HepG2 (cell line): ENCODE results near the gene EIF5A. TPM values are rescaled to one million over a fixed set of nuclear protein-coding genes. Genes with fewer than 3 reads are reported as not detected.

Source experiments
- ADNP ChIP-seq: sonication (generic); formaldehyde crosslinking; IDR thresholded peaks from 2 replicates; pipeline ENCODE4 v1.4.0; 2020; ENCODE audit warnings: missing genetic modification reagents
- BCL6 ChIP-seq: IDR thresholded peaks from 2 replicates; pipeline ENCODE4 v1.6.1; 2016; ENCODE audit warnings: missing genetic modification reagents, missing compliant biosample characterization
- DMAP1 ChIP-seq: IDR thresholded peaks from 2 replicates; pipeline ENCODE4 v1.6.1; 2016
- HDAC1 ChIP-seq: sonication (generic); formaldehyde crosslinking; IDR thresholded peaks from 2 replicates; pipeline ENCODE4 v1.5.1; 2020; ENCODE audit warnings: mild to moderate bottlenecking, missing genetic modification reagents
- KDM5B ChIP-seq: sonication (generic); formaldehyde crosslinking; IDR thresholded peaks from 2 replicates; pipeline ENCODE4 v1.4.0; 2020; ENCODE audit warnings: missing genetic modification reagents, mild to moderate bottlenecking, borderline replicate concordance
- KMT2B ChIP-seq: IDR thresholded peaks from 2 replicates; pipeline ENCODE4 v1.6.1; 2016; ENCODE audit warnings: missing genetic modification reagents, missing compliant biosample characterization
- MXD1 ChIP-seq: sonication (generic); formaldehyde crosslinking; IDR thresholded peaks from 2 replicates; pipeline ENCODE4 v1.4.0; 2020; ENCODE audit warnings: mild to moderate bottlenecking, missing genetic modification reagents
- POGZ ChIP-seq: sonication (generic); formaldehyde crosslinking; IDR thresholded peaks from 2 replicates; pipeline ENCODE4 v1.4.0; 2020; ENCODE audit warnings: mild to moderate bottlenecking, missing genetic modification reagents
- RBM22 ChIP-seq: fragments of 200-400 bp; formaldehyde crosslinking; optimal IDR thresholded peaks from 2 replicates; pipeline ENCODE3; 2017; ENCODE audit warnings: mild to moderate bottlenecking, low read length, moderate library complexity
- SALL1 ChIP-seq: sonication (generic); formaldehyde crosslinking; IDR thresholded peaks from 2 replicates; pipeline ENCODE4 v1.8.0; 2022; ENCODE audit warnings: mild to moderate bottlenecking, missing genetic modification reagents
- TRIM24 ChIP-seq: sonication (generic); formaldehyde crosslinking; IDR thresholded peaks from 2 replicates; pipeline ENCODE4 v1.8.0; 2022; ENCODE audit warnings: mild to moderate bottlenecking, missing genetic modification reagents
- ZNF143 ChIP-seq: sonication (generic); formaldehyde crosslinking; IDR thresholded peaks from 2 replicates; pipeline ENCODE4 v1.4.0; 2020; ENCODE audit warnings: missing genetic modification reagents
- ZNF260 ChIP-seq: sonication (generic); formaldehyde crosslinking; IDR thresholded peaks from 2 replicates; pipeline ENCODE4 v1.4.0; 2020; ENCODE audit warnings: missing genetic modification reagents, low read depth, mild to moderate bottlenecking, borderline replicate concordance
- ZNF264 ChIP-seq: sonication (generic); formaldehyde crosslinking; IDR thresholded peaks from 2 replicates; pipeline ENCODE4 v1.4.0; 2020; ENCODE audit warnings: missing genetic modification reagents
- ZNF275 ChIP-seq: sonication (generic); formaldehyde crosslinking; IDR thresholded peaks from 2 replicates; pipeline ENCODE4 v1.8.0; 2022; ENCODE audit warnings: missing genetic modification reagents, mild to moderate bottlenecking, inconsistent platforms, borderline replicate concordance
- ZNF331 ChIP-seq: sonication (generic); formaldehyde crosslinking; IDR thresholded peaks from 2 replicates; pipeline ENCODE4 v1.4.0; 2020; ENCODE audit warnings: missing genetic modification reagents
- ZNF577 ChIP-seq: sonication (generic); formaldehyde crosslinking; IDR thresholded peaks from 2 replicates; pipeline ENCODE4 v1.4.0; 2020; ENCODE audit warnings: mild to moderate bottlenecking, low read depth, missing genetic modification reagents, borderline replicate concordance
- ZNF580 ChIP-seq: IDR thresholded peaks from 2 replicates; pipeline ENCODE4 v1.6.1; 2016; ENCODE audit warnings: low read depth, borderline replicate concordance
- ZNF674 ChIP-seq: sonication (generic); formaldehyde crosslinking; IDR thresholded peaks from 2 replicates; pipeline ENCODE4 v1.5.0; 2020; ENCODE audit warnings: low read depth, mild to moderate bottlenecking, missing genetic modification reagents
- polyA plus RNA-seq, 8 experiments: library from polyadenylated mRNA; depleted of rRNA in 3 of 8; stranded (reverse) in 7 of 8; unstranded in 1 of 8; fragments of >200 nt; fragmentation: Illumina TruSeq in 4 of 8; extraction: Trizol in 4 of 8; gene quantifications; 2 replicates each; pipeline versions ENCODE4 v1.2.1 to v1.2.3, GENCODE V29; 2011 to 2016; ENCODE audit warnings: low read depth in 4 of 8, missing spikeins in 1 of 8, mixed read lengths in 1 of 8; ENCODE audit not compliant: insufficient read depth in 1 of 8
- total RNA-seq, 5 experiments: library from RNA; depleted of rRNA; stranded (reverse); fragments of >200 nt; fragmentation: Illumina TruSeq; extraction: Trizol; gene quantifications; 2 replicates each; pipeline ENCODE4 v1.2.3, GENCODE V29; 2016; ENCODE audit warnings: low read depth in 1 of 5
- TF ChIP-seq, protein P1 (sequence below): sonication (generic); formaldehyde crosslinking; IDR thresholded peaks from 2 replicates; pipeline ENCODE4 v1.4.0; 2020; ENCODE audit warnings: missing genetic modification reagents
- TF ChIP-seq, protein P2 (sequence below): sonication (generic); formaldehyde crosslinking; IDR thresholded peaks from 2 replicates; pipeline ENCODE4 v1.4.0; 2020; ENCODE audit warnings: missing genetic modification reagents, borderline replicate concordance
- TF ChIP-seq, protein P3 (sequence below): sonication (generic); formaldehyde crosslinking; IDR thresholded peaks from 2 replicates; pipeline ENCODE4 v1.8.1; 2023; ENCODE audit warnings: mild to moderate bottlenecking, missing genetic modification reagents

Gene EIF5A
- total and polyA plus RNA-seq, 2 of the 13 experiments (the other 11 are each of a cell fraction or from before 2014, with no cell fraction given), result 319 to 337 TPM

- TF ChIP-seq, protein P1, sequence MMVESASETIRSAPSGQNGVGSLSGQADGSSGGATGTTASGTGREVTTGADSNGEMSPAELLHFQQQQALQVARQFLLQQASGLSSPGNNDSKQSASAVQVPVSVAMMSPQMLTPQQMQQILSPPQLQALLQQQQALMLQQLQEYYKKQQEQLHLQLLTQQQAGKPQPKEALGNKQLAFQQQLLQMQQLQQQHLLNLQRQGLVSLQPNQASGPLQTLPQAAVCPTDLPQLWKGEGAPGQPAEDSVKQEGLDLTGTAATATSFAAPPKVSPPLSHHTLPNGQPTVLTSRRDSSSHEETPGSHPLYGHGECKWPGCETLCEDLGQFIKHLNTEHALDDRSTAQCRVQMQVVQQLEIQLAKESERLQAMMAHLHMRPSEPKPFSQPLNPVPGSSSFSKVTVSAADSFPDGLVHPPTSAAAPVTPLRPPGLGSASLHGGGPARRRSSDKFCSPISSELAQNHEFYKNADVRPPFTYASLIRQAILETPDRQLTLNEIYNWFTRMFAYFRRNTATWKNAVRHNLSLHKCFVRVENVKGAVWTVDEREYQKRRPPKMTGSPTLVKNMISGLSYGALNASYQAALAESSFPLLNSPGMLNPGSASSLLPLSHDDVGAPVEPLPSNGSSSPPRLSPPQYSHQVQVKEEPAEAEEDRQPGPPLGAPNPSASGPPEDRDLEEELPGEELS (CRISPR knock-in tag), result peak; percentile 29; the same call in 1 of the 2 replicates
- TF ChIP-seq RBM22 (no peak), HDAC1 (CRISPR knock-in tag) (peak; percentile 76), BCL6 (CRISPR knock-in tag) (peak; percentile 31; the same call in 1 of the 2 replicates), ZNF577 (CRISPR knock-in tag) (no peak), KDM5B (CRISPR knock-in tag) (peak; percentile 37; the same call in 1 of the 2 replicates), MXD1 (CRISPR knock-in tag) (peak; percentile 63), ZNF674 (CRISPR knock-in tag) (0 out of 2 replicates have a peak, but pooled peaks have one; percentile 70), ZNF260 (CRISPR knock-in tag) (no peak; the same call in 1 of the 2 replicates), SALL1 (peak; percentile 40), TRIM24 (CRISPR knock-in tag) (no peak), POGZ (peak; percentile 59), KMT2B (no peak), ZNF275 (CRISPR knock-in tag) (peak; percentile 77), ZNF331 (CRISPR knock-in tag) (peak; percentile 50; the same call in 1 of the 2 replicates), ZNF143 (CRISPR knock-in tag) (peak; percentile 48; the same call in 1 of the 2 replicates), ZNF264 (peak; percentile 67; the same call in 1 of the 2 replicates), DMAP1 (0 out of 2 replicates have a peak, but pooled peaks have one; percentile 20), ADNP (CRISPR knock-in tag) (no peak), ZNF580 (CRISPR knock-in tag) (peak; percentile 19; the same call in 1 of the 2 replicates)
- TF ChIP-seq, protein P2, sequence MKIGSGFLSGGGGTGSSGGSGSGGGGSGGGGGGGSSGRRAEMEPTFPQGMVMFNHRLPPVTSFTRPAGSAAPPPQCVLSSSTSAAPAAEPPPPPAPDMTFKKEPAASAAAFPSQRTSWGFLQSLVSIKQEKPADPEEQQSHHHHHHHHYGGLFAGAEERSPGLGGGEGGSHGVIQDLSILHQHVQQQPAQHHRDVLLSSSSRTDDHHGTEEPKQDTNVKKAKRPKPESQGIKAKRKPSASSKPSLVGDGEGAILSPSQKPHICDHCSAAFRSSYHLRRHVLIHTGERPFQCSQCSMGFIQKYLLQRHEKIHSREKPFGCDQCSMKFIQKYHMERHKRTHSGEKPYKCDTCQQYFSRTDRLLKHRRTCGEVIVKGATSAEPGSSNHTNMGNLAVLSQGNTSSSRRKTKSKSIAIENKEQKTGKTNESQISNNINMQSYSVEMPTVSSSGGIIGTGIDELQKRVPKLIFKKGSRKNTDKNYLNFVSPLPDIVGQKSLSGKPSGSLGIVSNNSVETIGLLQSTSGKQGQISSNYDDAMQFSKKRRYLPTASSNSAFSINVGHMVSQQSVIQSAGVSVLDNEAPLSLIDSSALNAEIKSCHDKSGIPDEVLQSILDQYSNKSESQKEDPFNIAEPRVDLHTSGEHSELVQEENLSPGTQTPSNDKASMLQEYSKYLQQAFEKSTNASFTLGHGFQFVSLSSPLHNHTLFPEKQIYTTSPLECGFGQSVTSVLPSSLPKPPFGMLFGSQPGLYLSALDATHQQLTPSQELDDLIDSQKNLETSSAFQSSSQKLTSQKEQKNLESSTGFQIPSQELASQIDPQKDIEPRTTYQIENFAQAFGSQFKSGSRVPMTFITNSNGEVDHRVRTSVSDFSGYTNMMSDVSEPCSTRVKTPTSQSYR, result no peak
- TF ChIP-seq, protein P3, sequence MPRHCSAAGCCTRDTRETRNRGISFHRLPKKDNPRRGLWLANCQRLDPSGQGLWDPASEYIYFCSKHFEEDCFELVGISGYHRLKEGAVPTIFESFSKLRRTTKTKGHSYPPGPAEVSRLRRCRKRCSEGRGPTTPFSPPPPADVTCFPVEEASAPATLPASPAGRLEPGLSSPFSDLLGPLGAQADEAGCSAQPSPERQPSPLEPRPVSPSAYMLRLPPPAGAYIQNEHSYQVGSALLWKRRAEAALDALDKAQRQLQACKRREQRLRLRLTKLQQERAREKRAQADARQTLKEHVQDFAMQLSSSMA (CRISPR knock-in tag), result peak; percentile 81; the same call in 1 of the 2 replicates
Observed at GRCh38 chr17:7351665-7352502, 44.5 kb downstream of the EIF5A start, which contains the start of gene KCTD11 (continued).
